Ureter (tissue), 1 donor: Measurements from ENCODE around the gene KIAA1614. TPM values are rescaled to one million over a fixed set of nuclear protein-coding genes. Genes with fewer than 3 reads are reported as not detected.

Experiments used
- DNase-seq: peaks from one replicate; pipeline ENCODE4 v3.0.0-alpha.2; 2020; ENCODE audit warnings: low spot score
- total RNA-seq: library from RNA; stranded (reverse); gene quantifications from one replicate; pipeline ENCODE4 v1.2.4, GENCODE V29; 2023
- donor health status: DM: yes; HTN: yes; CAD: no.

Gene KIAA1614
- total RNA-seq, 1 donor from 2014 or later = 5.6 TPM

DNA sequence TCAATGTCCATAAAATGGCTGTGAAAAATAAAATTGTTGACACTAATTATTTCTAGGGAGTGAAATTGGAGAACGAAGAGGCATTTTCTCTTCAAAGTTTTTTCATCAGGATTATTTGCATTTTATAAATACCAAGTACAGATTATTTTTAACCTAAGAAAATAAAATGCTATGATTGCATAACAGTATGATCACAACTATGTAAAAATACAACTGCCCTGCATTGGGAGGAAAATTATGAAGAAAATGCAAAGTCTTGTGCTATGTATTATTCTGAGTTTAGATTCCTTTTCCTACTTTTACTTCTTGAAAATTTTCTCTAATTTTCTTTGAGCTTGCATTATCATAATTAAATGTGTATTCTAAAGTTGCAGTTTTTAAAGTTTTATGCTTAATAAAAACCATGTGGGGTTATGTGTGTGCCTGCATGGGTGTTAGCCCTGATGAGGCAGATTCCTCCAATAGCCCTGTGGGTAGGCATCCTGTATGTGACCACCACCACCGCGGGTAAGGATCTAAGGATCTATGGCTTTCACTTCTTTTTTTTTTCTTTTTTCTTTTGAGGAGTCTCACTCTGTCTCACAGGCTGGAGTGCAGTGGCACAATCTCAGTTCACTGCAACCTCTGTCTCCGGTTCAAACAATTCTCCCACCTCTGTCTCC, 85.3 kb downstream of the KIAA1614 start:
- no peak for DNase-seq

Other genes starting within 250 kb of the KIAA1614 start
- 35.4 TPM for gene STX6, start 110.0 kb downstream of the KIAA1614 start, total RNA-seq
- gene MR1, start 121.1 kb downstream of the KIAA1614 start, total RNA-seq = 54.4 TPM
- gene IER5, start 175.8 kb downstream of the KIAA1614 start, total RNA-seq = 12.6 TPM